Measurements from ENCODE around the gene ZWILCH. TPM values are rescaled to one million over a fixed set of nuclear protein-coding genes. Genes with fewer than 3 reads are reported as not detected.

ZWILCH gene
- total and polyA plus RNA-seq, 9 of the 15 experiments (the other 6 are each of a cell fraction or from before 2014, with no cell fraction given) = 32.8 to 94.2 (median 52.1) TPM

GRCh38 chr15:66586155-66586976 lies 81.2 kb downstream of the ZWILCH start:
- peak; percentile 52 for ATAC-seq
- CTCF ChIA-PET (ENCODE audit: low intra/inter-chr PET ratio) = no interaction called here
- TF ChIP-seq POLR2A (conservative IDR thresholded peaks at IDR 0.05) (peak; percentile 46), SIN3A (IDR thresholded peaks at IDR 0.05; ENCODE audit: borderline replicate concordance in 2 of 2, control insufficient read depth in 1 of 2, low read depth in 2 of 2, low read length in 2 of 2) (peak in 1 of 2 experiments; percentile 59; a peak in 1 of 4 replicates), KDM5B (IDR thresholded peaks at IDR 0.05; ENCODE audit: insufficient replicate concordance, low read depth, low read length) (no peak), ZSCAN32 (CRISPR knock-in tag; IDR thresholded peaks at IDR 0.05) (no peak), ZFPM2 (CRISPR knock-in tag; IDR thresholded peaks at IDR 0.05) (no peak), TFAP4 (CRISPR knock-in tag; IDR thresholded peaks at IDR 0.05; ENCODE audit: borderline replicate concordance) (peak; percentile 67), YY1 (IDR thresholded peaks at IDR 0.05; ENCODE audit: borderline replicate concordance in 1 of 3, control insufficient read depth in 1 of 3, extremely low read depth in 1 of 3, insufficient read depth in 3 of 3, insufficient read length in 1 of 3, insufficient replicate concordance in 2 of 3, low read depth in 1 of 3, low read length in 2 of 3) (peak in 1 of 3 experiments; percentile 54), SUPT5H (IDR thresholded peaks at IDR 0.05) (0 out of 2 replicates have a peak, but pooled peaks have one; percentile 36), PHB (CRISPR knock-in tag; IDR thresholded peaks at IDR 0.05) (no peak), POLR2AphosphoS5 (IDR thresholded peaks at IDR 0.05; ENCODE audit: control insufficient read depth, insufficient read depth, low read depth, low read length) (peak; percentile 28; the same call in 1 of the 2 replicates), SRSF7 (optimal IDR thresholded peaks at IDR 0.05; ENCODE audit: low read depth, low read length) (no peak), ARID1B (IDR thresholded peaks at IDR 0.05) (no peak), HDAC6 (IDR thresholded peaks at IDR 0.05; ENCODE audit: low read depth, low read length) (no peak), ETV6 (IDR thresholded peaks at IDR 0.05; ENCODE audit: borderline replicate concordance in 1 of 2, low read depth in 2 of 2, low read length in 1 of 2) (peak in 1 of 2 experiments; percentile 38; a peak in 1 of 4 replicates), ETV6 (CRISPR knock-in tag; IDR thresholded peaks at IDR 0.05; ENCODE audit: borderline replicate concordance) (no peak), PKNOX1 (IDR thresholded peaks at IDR 0.05) (peak; percentile 50), EGR1 (conservative IDR thresholded peaks at IDR 0.05) (0 out of 2 replicates have a peak, but pooled peaks have one; percentile 11), RBFOX2 (IDR thresholded peaks at IDR 0.05; ENCODE audit: low read depth, low read length) (peak; percentile 51), HDGF (IDR thresholded peaks at IDR 0.05) (peak; percentile 49; the same call in 1 of the 2 replicates), IFI16 (CRISPR knock-in tag; IDR thresholded peaks at IDR 0.05) (no peak)

More at GRCh38 chr15:66586155-66586976, 81.2 kb downstream of the ZWILCH start:
- H3K4me3 ChIP-seq = peak overlapping the region; percentile 28
- WGBS (ENCODE audit: insufficient coverage, low coverage, missing lambda C conversion rate) = 35% methylated on average over 16 of the region's 17 CpGs
- DNase-seq (ENCODE audit: extremely low read depth in 1 of 4, low spot score in 3 of 4) (peak in 1 of 4 experiments; percentile 45), FAIRE-seq (peak; percentile 15)
- H3K9me3 ChIP-seq (replicated peaks; ENCODE audit: control insufficient read depth, insufficient read depth, low read depth, low read length) = no peaks in the 10 kb centered on the region
- BruUV-seq (replicated peaks) = no TSS peak
- H3K4me1 ChIP-seq (replicated peaks in 1 of 2; ENCODE audit: control insufficient read depth in 2 of 2, insufficient read depth in 2 of 2, low read length in 2 of 2) = peaks cover 39 to 47% of the 10 kb centered on the region in 2 experiments
- H3K4me2 ChIP-seq (ENCODE audit: insufficient read depth, low read length) = peak overlapping the region; percentile 84
- H3K9ac ChIP-seq (ENCODE audit: insufficient read depth in 1 of 2, low read depth in 2 of 2, low read length in 2 of 2) = peak overlapping the region; percentile 56 to 93
- POLR2A ChIA-PET = interaction anchor here (0.5 to 1.2 kb wide), 4 partner anchors 11 to 995 kb away, joined by 3 to 4 read pairs (median 3); no protein-coding TSS in a partner anchor
- H3K9me1 ChIP-seq (ENCODE audit: control insufficient read depth, insufficient read depth, low read length) = peaks cover 28% of the 10 kb centered on the region
- H3K36me3 ChIP-seq (ENCODE audit: control insufficient read depth, insufficient read depth, low read length) = peaks cover 73% of the 10 kb centered on the region
- H3K27me3 ChIP-seq (ENCODE audit: control insufficient read depth in 2 of 2, insufficient read depth in 2 of 2, low read length in 2 of 2) = no peaks in the 10 kb centered on the region
- intact Hi-C loops (cut with micrococcal nuclease) (loop anchor here (5.0 kb wide), 1 partner anchor 266 kb away; no protein-coding TSS in a partner anchor), in situ Hi-C loops (cut with MboI) (no loop called here)
- H2AFZ ChIP-seq (ENCODE audit: low read depth, low read length) = no peak overlapping the region
- peaks cover 65% of the 10 kb centered on the region for H4K20me1 ChIP-seq (replicated peaks; ENCODE audit: control insufficient read depth, insufficient read depth, low read length)
- H3K27ac ChIP-seq (ENCODE audit: extremely low read depth, low read depth, low read length) = peak overlapping the region; percentile 17; the same call in 2 of the 3 replicates
- peaks cover 86% of the 10 kb centered on the region for H3K79me2 ChIP-seq (ENCODE audit: control insufficient read depth, insufficient read depth, low read length)
